GM20000 (cell line): ENCODE measurements around the gene TMEM120B.

ENCODE experiments used
- DNase-seq: peaks from one replicate; pipeline ENCODE4 v3.0.0; 2012; ENCODE audit warnings: low spot score
- CTCF ChIP-seq: IDR thresholded peaks from 2 replicates; pipeline ENCODE4 v1.5.1; 2012; ENCODE audit warnings: mild to moderate bottlenecking, control low read depth; ENCODE audit errors: extremely low read depth, missing control alignments

The TMEM120B gene

GRCh38 chr12:121822393-121823100 is 110.0 kb downstream of the TMEM120B start:
- DNase-seq = no peak
- TF ChIP-seq CTCF = no peak

- DNase-seq = no peak
- TF ChIP-seq CTCF = no peak
These were observed 110.7 kb downstream of the TMEM120B start for GRCh38 chr12:121823101-121823726.

GRCh38 chr12:121823727-121824115 is 111.2 kb downstream of the TMEM120B start:
- no peak for DNase-seq
- TF ChIP-seq CTCF = no peak

- TF ChIP-seq CTCF = no peak
- no peak for DNase-seq
These were observed 112.5 kb downstream of the TMEM120B start for GRCh38 chr12:121825041-121825523.

GRCh38 chr12:121826318-121827150 is 114.0 kb downstream of the TMEM120B start:
- no peak for TF ChIP-seq CTCF

GRCh38 chr12:121827351-121828099 is 115.0 kb downstream of the TMEM120B start:
- TF ChIP-seq CTCF = no peak
- DNase-seq = no peak

More at GRCh38 chr12:121826318-121827150, 114.0 kb downstream of the TMEM120B start:
- no peak for DNase-seq
